Stimulated activated CD8-positive, alpha-beta memory T cell treated with anti-CD3 and anti-CD28 coated beads, Interleukin-7, amount 100 ng/mL, for 4 hours (primary cell): ENCODE results near the gene CHRNB1.
"Not testable (repeated sequence)": the region's sequence is repeated elsewhere in the genome, so short reads cannot be mapped to it uniquely, and the experiment has no call there.

Source experiments
- DNase-seq, 2 donors: peaks; one replicate each; pipeline ENCODE4 v3.0.0-alpha.2; 2020; ENCODE audit warnings: low read depth in 2 of 2

Gene CHRNB1

DNA sequence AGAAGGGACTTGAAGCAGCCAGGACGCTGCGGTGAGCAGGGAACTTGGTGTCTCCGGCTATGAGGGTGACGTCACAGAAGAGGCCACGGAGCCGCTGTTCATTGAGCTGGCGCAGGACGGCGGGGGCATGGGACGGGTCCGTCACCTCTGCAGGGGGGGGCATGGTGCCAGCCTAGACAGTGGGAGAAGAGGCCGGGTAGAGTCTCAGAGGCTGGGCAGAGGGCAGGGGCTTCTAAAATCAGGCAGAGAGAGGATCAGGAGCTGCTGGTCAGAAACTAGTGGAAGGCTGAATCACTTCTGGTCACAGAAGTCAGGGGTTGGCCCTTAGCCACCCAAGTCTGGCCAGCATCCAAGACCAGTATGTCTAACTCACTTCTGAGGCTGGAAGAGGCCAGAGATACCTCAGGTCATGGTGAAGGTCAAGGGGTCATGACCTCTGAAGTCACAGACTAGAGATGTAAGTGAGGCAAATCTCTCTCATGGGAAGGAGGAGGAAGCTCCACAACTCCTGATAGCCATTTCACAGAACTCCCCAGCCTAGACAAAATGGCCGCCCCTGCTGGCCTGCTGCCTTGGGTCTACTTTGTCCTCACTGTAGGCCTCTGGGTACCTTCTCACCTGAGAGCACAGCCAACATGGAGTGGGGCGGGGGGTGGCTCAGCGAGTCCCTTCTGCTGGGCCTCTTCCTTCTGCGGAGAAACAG lies 21.9 kb downstream of the CHRNB1 start:
- no peak for DNase-seq

DNA sequence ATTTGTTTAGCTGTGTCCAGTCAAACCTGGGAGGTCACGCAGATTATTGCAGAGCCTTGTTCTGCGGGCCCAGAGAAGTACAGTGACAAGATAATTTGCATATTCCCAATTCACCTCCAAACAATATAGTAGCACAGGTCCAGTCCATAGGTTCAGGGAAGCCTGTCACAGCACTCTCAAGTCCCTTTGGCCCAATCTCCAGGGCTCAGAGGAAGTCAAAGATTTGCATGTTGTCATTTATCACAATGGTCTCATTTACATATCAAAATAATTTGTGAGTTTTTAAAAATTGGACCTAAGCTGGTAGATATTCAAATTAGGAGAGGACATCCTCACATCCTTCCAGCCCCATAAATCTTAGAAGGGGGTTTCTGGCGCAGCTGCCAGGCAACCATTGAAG lies 22.6 kb downstream of the CHRNB1 start:
- DNase-seq: no peak

DNA sequence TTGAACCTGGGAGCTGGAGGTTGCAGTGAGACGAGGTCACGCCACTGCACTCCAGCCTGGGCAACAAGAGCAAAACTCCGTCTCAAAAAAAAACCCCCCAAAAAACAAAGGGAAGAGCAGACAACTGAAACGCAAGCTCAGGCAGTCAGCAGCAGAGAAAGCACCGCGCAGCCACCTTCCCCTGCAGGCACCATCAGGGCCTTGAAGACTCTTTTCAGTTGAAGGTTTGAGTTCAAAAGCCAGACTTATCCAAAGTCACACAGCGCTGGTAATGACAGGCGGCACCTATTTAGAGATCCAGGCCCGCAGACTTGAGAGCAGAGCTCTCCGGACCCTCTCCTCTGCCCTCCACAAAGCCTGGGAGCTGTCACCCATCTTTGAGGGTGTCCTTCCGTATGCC lies 23.4 kb downstream of the CHRNB1 start:
- no peak for DNase-seq

DNA sequence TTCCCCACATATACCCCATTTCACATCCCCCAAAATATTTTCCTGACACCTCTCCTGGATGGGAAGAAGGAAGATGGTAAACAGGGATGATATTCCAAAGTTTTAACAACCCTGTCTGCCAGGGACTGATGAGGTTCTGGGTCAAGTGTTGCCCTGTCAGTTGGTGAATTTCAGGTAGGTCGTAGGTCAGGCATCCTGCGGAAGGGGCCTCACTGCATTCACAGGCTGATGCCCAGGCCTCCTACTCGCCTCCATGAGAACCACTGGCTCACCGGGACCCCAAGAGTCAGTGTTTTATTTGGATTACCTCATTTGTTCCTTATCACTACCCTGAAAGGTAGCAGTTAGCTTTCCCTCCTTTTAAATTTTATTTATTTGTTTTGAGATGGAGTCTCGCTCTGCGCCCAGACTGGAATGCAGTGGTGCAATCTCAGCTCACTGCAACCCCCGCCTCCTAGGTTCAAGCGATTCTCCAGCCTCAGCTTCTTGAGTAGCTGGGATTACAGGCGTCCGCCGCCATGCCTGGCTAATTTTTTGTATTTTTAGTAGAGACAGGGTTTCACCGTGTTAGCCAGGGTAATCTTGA lies 24.0 kb downstream of the CHRNB1 start:
- DNase-seq: no peak

DNA sequence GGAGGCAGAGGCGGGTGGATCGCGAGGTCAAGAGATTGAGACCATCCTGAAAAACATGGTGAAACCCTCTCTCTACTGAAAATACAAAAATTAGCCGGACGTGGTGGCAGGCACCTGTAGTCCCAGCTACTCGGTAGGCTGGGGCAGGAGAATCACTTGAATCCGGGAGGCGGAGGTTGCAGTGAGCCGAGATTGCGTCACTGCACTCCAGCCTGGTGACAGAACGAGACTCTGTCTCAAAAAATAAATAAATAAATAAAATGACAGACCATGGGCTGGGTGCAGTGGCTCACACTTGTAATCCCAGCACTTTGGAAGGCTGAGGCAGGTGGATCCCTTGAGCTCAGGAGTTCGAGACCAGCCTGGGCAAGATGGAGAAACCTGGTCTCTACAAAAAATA lies 25.0 kb downstream of the CHRNB1 start:
- not testable (repeated sequence) for DNase-seq

DNA sequence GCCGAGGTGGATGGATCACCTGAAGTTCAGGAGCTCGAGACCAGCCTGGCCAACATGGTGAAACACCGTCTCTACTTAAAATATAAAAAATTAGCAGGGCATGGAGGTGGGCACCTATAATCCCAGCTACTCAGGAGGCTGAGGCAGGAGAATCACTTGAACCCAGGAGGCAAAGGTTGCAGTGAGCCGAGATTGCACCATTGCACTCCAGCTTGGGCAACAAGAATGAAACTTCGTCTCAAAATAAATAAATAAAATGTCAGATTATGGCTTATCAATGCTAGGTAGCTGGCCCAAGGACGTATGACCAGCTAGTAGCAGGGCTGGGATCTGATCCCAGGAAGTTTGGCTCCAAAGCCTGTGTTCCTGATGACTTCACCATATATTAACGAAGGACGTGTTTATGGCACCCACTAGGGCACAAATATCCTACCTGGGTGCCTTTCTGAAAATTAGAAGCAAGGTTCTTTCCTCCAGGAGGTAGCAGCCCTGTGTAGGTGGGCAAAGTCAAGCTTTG lies 25.7 kb downstream of the CHRNB1 start:
- not testable (repeated sequence) for DNase-seq

DNA sequence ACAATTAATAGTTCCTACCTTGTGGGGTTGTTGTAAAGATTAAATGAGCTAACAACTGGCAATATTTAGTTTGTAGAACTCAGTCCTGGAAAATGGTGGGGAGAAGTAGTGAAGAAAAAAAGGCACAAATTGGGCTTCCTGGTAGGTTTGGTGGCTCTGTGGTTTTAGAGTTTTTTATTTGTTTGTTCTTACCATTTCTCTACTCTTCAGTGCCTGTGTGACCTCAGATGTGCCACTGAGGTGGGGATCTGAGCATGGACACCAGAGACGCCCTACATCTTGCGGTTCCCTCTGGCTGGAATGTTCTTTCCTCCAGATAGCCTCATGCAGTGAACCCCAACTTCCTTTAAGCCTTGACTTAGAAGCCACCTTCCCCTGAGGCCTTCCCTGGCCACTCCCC lies 26.9 kb downstream of the CHRNB1 start:
- DNase-seq: no peak

DNA sequence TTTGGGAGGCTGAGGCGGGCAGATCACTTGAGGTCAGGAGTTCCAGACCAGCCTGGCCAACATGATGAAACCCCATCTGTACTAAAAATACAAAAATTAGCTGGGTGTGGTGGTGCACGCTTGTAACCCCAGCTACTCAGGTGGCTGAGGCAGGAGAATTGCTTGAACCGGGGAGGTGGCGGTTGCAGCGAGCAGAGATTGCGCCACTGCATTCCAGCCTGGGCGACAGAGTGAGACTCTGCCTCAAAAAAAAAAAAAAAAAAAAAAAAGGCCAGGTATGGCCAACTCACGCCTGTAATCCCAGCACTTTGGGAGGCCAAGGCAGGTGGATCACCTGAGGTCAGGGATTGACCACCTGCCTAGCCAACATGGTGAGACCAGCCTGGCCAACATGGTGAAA lies 29.9 kb downstream of the CHRNB1 start:
- not testable (repeated sequence) for DNase-seq

DNA sequence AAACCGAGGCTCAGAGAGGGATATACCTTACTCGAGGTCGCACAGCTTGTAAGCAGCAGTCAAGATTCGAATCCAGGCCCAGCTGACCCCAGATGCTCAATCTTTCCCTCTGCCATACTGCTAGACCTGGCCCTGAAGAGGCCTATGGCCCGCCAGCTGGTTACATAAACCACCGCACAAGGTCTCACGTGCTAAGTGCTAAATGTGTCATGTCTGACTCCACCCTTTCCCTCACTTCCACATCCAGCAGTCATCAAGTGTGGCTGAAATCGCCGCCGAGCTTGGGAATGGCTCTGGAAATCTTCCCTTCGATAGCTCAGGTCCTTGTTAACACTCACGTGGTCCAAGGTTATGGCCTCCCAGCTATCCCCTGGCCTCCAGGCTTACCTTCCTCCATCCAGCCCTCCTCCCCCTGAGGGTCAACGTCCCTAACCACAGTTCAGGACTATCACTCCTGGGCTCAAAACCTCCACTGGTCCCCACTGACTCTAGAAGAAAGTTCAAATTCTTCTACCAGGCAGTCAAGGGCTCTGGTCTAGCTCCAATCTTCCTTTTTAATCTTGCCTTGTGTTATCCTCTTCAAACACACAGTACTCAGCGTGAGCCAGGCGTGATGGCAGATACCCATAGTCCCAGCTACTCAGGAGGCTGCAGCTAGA lies 31.0 kb downstream of the CHRNB1 start:
- no peak for DNase-seq

DNA sequence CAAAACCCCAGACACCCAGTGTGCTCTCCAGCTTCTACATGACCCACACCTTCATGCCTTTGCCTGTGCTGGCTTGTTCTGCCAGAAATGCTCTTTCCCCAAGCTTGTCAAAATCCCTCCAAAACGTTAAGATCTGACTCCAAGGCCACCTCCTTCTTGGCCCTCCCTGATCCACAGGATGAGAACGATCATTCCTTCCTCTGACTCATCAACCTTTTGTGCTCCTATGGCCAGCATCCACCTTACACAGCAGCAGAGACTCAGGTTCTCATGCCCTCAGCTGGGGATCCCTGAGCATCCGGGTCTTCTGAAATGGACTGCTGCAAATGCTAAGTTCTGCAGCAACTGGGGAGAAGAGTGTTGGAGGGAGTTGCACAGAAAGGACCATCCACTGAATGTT lies 31.6 kb downstream of the CHRNB1 start:
- DNase-seq: no peak

DNA sequence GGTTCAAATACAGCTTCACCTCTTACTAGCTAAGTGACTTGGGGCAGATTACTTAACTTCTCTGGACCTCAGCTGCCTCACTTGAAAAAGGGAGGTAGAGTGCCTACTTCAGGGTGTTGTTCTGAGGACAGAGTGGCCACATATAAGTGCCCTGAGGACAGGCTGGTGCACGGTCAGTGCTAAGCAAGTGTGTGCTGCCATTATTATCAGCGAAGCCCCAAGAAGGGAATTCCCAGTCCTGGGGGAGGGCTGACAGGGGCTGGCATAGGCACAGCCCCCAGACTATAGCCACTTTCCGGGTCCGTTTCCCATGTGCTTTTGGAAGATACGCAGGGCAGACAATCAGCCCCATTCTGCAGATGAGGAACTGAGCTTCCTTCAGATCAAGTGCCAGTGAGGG lies 32.1 kb downstream of the CHRNB1 start:
- DNase-seq: no peak

DNA sequence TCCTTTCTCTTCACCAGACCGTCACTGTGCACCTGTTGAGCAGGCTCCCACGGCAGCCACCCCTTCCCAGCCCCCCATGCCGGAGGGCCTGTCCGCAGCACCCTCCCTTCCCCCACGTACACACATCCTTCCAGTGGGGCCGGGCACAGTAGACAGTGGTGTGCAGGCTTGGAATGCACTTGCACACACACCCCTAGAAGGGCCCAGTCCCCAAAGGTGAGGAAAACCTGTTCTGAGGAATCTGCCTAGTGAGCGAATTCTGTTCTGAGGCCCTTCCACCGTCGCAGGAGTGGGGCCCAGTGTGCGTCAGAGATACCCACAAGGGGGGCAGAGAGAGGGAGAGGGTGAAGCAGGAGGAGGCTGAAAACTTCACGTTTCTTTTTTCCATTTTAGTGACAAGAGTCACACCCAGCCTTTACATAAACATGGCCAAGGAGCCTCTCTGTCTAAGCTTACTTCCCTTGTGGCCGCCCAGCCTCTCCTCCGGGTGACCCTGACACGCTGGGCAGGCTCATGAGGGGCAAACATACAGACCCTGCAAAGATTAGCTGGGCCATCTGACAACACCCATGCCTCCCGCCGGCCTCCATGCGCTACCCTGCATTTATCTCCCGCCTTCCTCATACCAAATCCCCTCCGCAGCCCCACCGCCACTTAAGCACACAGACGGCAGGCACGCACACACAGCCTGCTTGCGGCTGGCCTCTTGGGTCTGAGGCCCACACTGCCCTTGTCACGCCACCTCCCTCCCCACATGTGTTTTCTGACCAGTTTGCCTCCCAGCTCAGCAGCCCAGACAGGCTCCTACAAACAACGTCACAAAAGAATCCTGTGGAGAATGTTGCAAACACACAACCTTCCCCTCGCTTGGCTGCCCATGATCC lies 32.8 kb downstream of the CHRNB1 start:
- DNase-seq: peak in 1 of 2 donors; percentile 31

DNA sequence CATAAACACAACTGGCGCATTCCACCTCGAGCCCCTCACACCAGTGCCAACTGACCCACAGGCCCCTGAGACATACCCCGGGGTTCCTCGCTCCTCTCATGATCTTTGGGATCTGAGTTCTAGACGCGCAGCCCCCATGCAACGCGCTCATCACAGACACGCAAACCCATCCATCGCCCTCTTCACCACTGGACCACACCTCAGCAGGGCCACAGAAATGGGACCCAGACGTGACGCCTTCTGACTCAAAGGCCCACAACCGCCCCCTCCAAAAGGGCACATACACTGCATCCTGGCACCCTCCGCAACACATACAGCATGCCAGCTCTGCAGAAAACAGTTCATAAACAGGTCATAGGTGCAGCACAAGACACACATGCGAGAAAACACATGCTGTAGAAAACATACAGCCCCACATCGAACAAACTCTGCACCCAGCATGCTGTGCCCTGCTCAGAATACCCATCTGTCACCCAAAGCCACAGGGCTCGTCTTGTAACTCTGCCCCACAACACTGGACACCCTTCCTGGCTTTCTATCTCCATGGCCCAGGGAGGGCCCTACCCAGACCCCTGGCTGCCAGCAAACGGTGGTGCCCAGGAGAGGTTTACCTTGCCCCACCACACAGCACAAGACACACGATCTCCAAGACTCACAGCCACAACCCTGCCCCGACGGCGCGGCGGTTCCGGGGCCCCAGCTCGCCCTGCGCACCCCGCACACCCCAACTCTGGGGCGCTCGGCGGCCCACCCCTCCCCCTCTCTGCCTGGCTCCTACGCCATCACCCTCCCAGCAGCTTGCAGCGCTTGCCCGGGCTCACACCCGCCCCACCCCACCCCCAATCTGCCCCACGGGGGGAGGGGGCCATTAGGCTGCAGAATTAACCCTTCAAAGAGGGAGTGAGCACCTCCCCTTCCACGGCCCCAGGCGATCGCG lies 33.7 kb downstream of the CHRNB1 start:
- DNase-seq: peak in 1 of 2 donors; percentile 59

DNA sequence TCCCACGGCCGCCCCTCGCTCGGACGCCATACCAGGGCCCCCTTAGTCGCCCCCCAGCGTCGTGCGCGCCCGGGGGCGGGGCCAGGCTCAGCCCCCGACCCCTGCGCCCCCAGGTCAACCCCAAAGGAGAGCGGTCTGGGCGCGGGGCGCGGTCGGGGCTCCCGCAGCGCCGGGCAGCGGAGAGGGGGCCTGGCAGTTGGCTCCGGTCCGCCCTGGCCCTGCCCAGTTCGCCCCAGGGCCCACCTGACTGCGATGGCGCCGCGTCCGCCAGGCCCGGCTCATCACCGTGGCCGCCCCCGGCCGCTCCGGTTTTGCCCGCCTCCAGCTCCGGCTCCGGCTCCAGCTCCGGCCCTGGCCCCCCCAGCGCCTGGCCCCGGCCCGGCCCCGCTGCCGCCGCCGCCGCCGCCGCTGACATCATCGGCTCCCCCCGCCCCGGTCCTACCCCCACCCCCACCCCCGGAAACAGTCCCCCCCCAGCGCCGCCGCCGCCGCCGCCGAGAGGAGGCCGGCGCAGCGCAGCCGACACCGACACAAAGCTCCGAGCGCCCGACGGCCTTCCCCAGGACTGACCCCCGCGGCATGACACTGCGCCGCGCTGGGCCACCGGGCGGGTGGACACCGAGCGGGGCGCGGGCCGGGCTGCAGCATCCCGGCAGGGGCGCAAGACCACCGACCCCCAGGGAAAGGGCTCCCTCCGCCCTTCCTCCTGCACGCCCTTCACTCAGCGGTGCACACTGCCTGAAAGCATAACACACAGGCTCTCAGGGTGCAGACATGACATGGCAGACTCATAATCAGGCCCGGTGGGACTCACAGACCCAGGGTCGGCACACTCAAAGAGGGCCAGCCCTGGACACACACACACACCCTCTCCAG lies 34.6 kb downstream of the CHRNB1 start, which contains the start of gene ZBTB4:
Gene ZBTB4 (minus strand): TSS at position 419 of the 876 bp plus-strand sequence. CDS start 12,830 bp downstream, outside the sequence.
- DNase-seq: peak in 1 of 2 donors; percentile 65

DNA sequence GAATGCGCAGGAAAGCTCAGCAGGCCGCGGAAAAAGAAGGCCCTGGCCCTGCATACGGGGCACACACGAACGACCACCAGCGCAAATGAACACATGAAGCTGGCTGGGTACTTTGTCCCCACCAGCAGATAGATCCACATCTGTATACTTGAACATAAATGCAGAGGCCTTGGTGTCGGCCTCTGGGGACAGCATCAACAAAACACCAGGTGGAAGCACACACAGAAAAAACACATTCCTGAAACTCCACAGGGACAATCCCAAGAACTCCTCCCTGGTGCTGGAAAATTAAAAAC lies 35.2 kb downstream of the CHRNB1 start:
- no peak for DNase-seq

DNA sequence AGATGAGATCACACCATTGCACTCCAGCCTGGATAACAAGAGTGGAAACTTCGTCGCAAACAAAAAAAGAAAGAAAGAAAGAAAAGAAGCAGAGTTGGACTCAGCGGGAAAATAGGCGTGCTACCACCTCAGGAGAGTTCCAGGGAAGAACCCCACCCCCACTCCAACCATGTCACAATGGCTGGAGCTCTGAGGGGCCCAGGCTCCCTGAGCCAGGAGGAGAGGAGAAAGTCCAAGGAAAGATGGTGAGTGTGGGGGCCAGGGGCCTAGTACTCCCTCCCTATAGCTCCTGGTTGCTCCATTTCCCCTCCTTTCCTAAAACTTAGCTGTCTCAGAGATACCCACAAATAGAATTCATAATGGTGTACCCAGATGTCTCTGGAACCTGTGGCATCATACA lies 36.4 kb downstream of the CHRNB1 start, which contains the start of gene SLC35G6:
Gene SLC35G6 (plus strand): TSS at position 172 of the 400 bp plus-strand sequence. CDS start 71 bp downstream, at position 243.
- DNase-seq: not testable (repeated sequence)

DNA sequence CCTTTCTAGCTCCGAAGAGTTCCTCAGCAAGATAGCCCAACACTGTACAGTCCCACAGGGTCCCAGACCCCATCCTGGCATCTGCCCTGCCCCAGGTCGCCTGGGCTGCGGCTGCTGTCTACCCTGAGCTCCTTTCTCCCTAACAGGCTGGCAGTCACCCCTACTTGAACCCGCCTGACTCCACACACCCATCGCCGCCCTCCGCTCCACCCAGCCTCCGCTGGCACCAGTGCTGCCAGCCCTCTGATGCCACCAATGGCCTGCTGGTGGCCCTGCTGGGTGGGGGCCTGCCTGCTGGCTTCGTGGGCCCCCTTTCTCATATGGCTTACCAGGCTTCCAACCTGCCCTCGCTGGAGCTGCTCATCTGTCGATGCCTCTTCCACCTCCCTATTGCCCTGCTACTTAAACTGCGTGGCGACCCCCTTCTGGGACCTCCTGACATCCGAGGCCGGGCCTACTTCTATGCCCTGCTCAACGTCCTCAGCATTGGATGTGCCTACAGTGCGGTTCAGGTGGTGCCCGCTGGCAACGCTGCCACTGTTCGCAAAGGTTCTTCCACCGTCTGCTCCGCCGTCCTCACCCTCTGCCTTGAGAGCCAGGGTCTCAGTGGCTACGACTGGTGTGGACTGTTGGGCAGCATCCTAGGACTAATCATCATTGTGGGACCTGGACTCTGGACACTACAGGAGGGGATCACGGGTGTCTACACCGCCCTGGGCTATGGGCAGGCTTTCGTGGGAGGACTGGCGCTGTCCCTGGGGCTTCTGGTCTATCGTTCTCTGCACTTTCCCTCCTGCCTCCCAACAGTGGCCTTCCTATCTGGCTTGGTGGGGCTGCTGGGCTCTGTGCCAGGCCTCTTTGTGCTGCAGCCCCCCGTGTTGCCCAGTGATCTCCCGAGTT lies 37.2 kb downstream of the CHRNB1 start:
- not testable (repeated sequence) for DNase-seq

DNA sequence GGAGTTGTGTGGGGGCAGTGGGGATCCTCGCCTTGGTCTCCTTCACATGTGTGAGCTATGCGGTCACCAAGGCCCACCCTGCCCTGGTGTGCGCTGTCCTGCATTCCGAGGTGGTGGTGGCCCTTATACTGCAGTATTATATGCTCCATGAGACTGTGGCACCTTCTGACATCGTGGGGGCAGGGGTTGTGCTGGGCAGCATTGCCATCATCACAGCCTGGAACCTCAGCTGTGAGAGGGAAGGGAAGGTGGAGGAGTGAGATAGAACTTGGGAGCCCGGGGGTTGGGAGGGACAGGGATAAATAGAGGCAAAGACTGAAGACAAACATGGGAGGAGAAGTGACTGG lies 37.9 kb downstream of the CHRNB1 start:
- DNase-seq: not testable (repeated sequence)
